Mesenchymal stem cell (in vitro differentiated cells and primary cell): ENCODE results near the gene BLID.

Experiments
- DNase-seq: peaks from one replicate; pipeline ENCODE4 v3.0.0-alpha.2; 2013
- H2AFZ ChIP-seq: one replicate; pipeline ENCODE4 v1.6.1; 2013; ENCODE audit warnings: low read depth, mild to moderate bottlenecking, control low read depth, inconsistent platforms, low read length, moderate library complexity
- H2AK5ac ChIP-seq: 2 replicates; pipeline ENCODE4 v1.6.1; 2013; ENCODE audit warnings: low read length, moderate library complexity, mild to moderate bottlenecking, inconsistent platforms; ENCODE audit not compliant: severe bottlenecking
- H2BK120ac ChIP-seq: one replicate; pipeline ENCODE4 v1.6.1; 2013; ENCODE audit warnings: low read depth, mild to moderate bottlenecking, inconsistent platforms, low read length, moderate library complexity
- H2BK12ac ChIP-seq, 2 experiments: one replicate each; pipeline ENCODE4 v1.6.1; 2013; ENCODE audit warnings: inconsistent platforms in 2 of 2, low read length in 2 of 2, mild to moderate bottlenecking in 2 of 2, moderate library complexity in 2 of 2, control low read depth in 1 of 2
- H2BK15ac ChIP-seq: one replicate; pipeline ENCODE4 v1.6.1; 2013; ENCODE audit warnings: mild to moderate bottlenecking, low read depth, inconsistent platforms; ENCODE audit not compliant: poor library complexity, severe bottlenecking
- H2BK5ac ChIP-seq: 2 replicates; pipeline ENCODE4 v1.6.1; 2013; ENCODE audit warnings: low read depth, mild to moderate bottlenecking, low read length, control low read depth, inconsistent platforms; ENCODE audit not compliant: poor library complexity, severe bottlenecking
- H3K14ac ChIP-seq, 2 experiments: one replicate each; pipeline ENCODE4 v1.6.1; 2013; ENCODE audit warnings: inconsistent platforms in 2 of 2, low read length in 2 of 2, control low read depth in 1 of 2, mild to moderate bottlenecking in 1 of 2, moderate library complexity in 1 of 2
- H3K18ac ChIP-seq, 2 experiments: one replicate each; pipeline ENCODE4 v1.6.1; 2013; ENCODE audit warnings: inconsistent platforms in 2 of 2, low read length in 2 of 2, control low read depth in 1 of 2, low read depth in 1 of 2, mild to moderate bottlenecking in 1 of 2
- H3K23ac ChIP-seq, 2 experiments: one replicate each; pipeline ENCODE4 v1.6.1; 2013; ENCODE audit warnings: inconsistent platforms in 2 of 2, low read length in 2 of 2, mild to moderate bottlenecking in 2 of 2, moderate library complexity in 2 of 2, control low read depth in 1 of 2
- H3K27ac ChIP-seq: 2 replicates; pipeline ENCODE4 v1.5.1; 2013; ENCODE audit warnings: mild to moderate bottlenecking, moderate library complexity, low read length, control low read depth, inconsistent platforms; ENCODE audit not compliant: poor library complexity, severe bottlenecking
- H3K27me3 ChIP-seq, 2 experiments: 2 replicates each; pipeline versions ENCODE4 v1.6.1 to v1.7.0; 2013; ENCODE audit warnings: low read length in 2 of 2, mild to moderate bottlenecking in 2 of 2, moderate library complexity in 2 of 2, control low read depth in 1 of 2, inconsistent platforms in 1 of 2; ENCODE audit not compliant: control insufficient read depth in 1 of 2, insufficient read depth in 1 of 2
- H3K36me3 ChIP-seq, 2 experiments: 2 replicates each; pipeline versions ENCODE4 v1.6.1 to v1.7.0; 2013; ENCODE audit warnings: low read length in 2 of 2, control low read depth in 1 of 2, inconsistent platforms in 1 of 2, low read depth in 1 of 2, mild to moderate bottlenecking in 1 of 2; ENCODE audit not compliant: insufficient read depth in 2 of 2, control insufficient read depth in 1 of 2
- H3K4ac ChIP-seq, 2 experiments: one replicate each; pipeline ENCODE4 v1.6.1; 2013; ENCODE audit warnings: inconsistent platforms in 2 of 2, low read length in 2 of 2, mild to moderate bottlenecking in 2 of 2, moderate library complexity in 2 of 2, control low read depth in 1 of 2, low read depth in 1 of 2
- H3K4me1 ChIP-seq: 2 replicates; pipeline ENCODE4 v1.6.1; 2013; ENCODE audit warnings: low read depth, low read length, control low read depth; ENCODE audit not compliant: control insufficient read depth, insufficient read depth
- H3K4me2 ChIP-seq: 2 replicates; pipeline ENCODE4 v1.6.1; 2013; ENCODE audit warnings: low read length, mild to moderate bottlenecking, inconsistent platforms; ENCODE audit not compliant: poor library complexity, severe bottlenecking
- H3K4me3 ChIP-seq, 2 experiments: 2 replicates each; pipeline versions ENCODE4 v1.5.1 to v1.7.0; 2013; ENCODE audit warnings: low read length in 2 of 2, mild to moderate bottlenecking in 2 of 2, control low read depth in 1 of 2, low read depth in 1 of 2; ENCODE audit not compliant: insufficient read depth in 1 of 2
- H3K79me1 ChIP-seq: replicated peaks from 2 replicates; pipeline ENCODE4 v1.6.1; 2013; ENCODE audit warnings: mild to moderate bottlenecking, control low read depth, low read length, inconsistent platforms; ENCODE audit not compliant: poor library complexity, severe bottlenecking
- H3K9ac ChIP-seq: 2 replicates; pipeline ENCODE4 v1.7.0; 2013; ENCODE audit warnings: mild to moderate bottlenecking, low read length, moderate library complexity
- H3K9me3 ChIP-seq: 2 replicates; pipeline ENCODE4 v1.7.0; 2013; ENCODE audit warnings: mild to moderate bottlenecking, low read length; ENCODE audit not compliant: control insufficient read depth
- H4K8ac ChIP-seq: one replicate; pipeline ENCODE4 v1.6.1; 2013; ENCODE audit warnings: inconsistent platforms, mild to moderate bottlenecking, low read length, moderate library complexity
- H4K91ac ChIP-seq: one replicate; pipeline ENCODE4 v1.6.1; 2013; ENCODE audit warnings: mild to moderate bottlenecking, low read length, inconsistent platforms
- WGBS: methylation state at CpG from one replicate; pipeline ENCODE4 v1.1.7; 2013; ENCODE audit warnings: mixed read lengths; 5-methylcytosine and 5-hydroxymethylcytosine counted together

BLID gene

GRCh38 chr11:122103321-122103720 is 12.7 kb downstream of the BLID start:
- Histone ChIP-seq H4K8ac (no peak overlapping the region), H3K36me3 (peaks cover 0 to 57% of the 10 kb centered on the region in 2 experiments), H3K4me1 (peaks cover 2% of the 10 kb centered on the region), H4K91ac (no peak overlapping the region), H2AK5ac (no peak overlapping the region), H2BK12ac (no peak overlapping the region), H2AFZ (no peak overlapping the region), H3K4ac (no peak overlapping the region), H2BK15ac (no peak overlapping the region), H3K27me3 (no peaks in the 10 kb centered on the region), H3K79me1 (peaks cover 5% of the 10 kb centered on the region), H3K9me3 (no peaks in the 10 kb centered on the region), H3K14ac (no peak overlapping the region), H3K9ac (peak overlapping the region; percentile 100), H3K23ac (no peak overlapping the region), H3K18ac (no peak overlapping the region), H2BK5ac (no peak overlapping the region), H3K4me3 (peak overlapping the region in 1 of 2 experiments; percentile 97), H3K27ac (peak overlapping the region; percentile 3), H3K4me2 (no peak overlapping the region), H2BK120ac (no peak overlapping the region)
- 84% methylated on average over 4 of the region's 6 CpGs for WGBS
- DNase-seq, result no peak

- H3K9me3 ChIP-seq, result no peaks in the 10 kb centered on the region
- H3K14ac ChIP-seq, result no peak overlapping the region
- H3K4me3 ChIP-seq, result peak overlapping the region in 1 of 2 experiments; percentile 97
- no peak overlapping the region for H2BK5ac ChIP-seq
- H2AK5ac ChIP-seq, result no peak overlapping the region
- WGBS, result 82% methylated on average over 2 of the region's 4 CpGs
- H3K4ac ChIP-seq, result peak overlapping the region in 1 of 2 experiments; percentile 44
- H4K91ac ChIP-seq, result no peak overlapping the region
- H2BK15ac ChIP-seq, result no peak overlapping the region
- no peak overlapping the region for H2AFZ ChIP-seq
- no peak overlapping the region for H3K18ac ChIP-seq
- H4K8ac ChIP-seq, result no peak overlapping the region
- H3K9ac ChIP-seq, result peak overlapping the region; percentile 100
- peaks cover 2% of the 10 kb centered on the region for H3K4me1 ChIP-seq
- peak overlapping the region; percentile 92 for H3K27ac ChIP-seq
- peak overlapping the region; percentile 84 for H3K4me2 ChIP-seq
- no peak for DNase-seq
- no peak overlapping the region for H3K23ac ChIP-seq
- no peak overlapping the region for H2BK120ac ChIP-seq
- H2BK12ac ChIP-seq, result no peak overlapping the region
- H3K36me3 ChIP-seq, result peaks cover 0 to 60% of the 10 kb centered on the region in 2 experiments
- no peaks in the 10 kb centered on the region for H3K27me3 ChIP-seq
- peaks cover 3% of the 10 kb centered on the region for H3K79me1 ChIP-seq
These were observed 13.6 kb downstream of the BLID start for GRCh38 chr11:122102426-122102825.

- Histone ChIP-seq H2BK12ac (peak overlapping the region in 1 of 2 experiments; percentile 19), H3K27me3 (no peaks in the 10 kb centered on the region), H3K4me3 (peak overlapping the region in 1 of 2 experiments; percentile 97), H2BK15ac (peak overlapping the region; percentile 54), H3K9me3 (no peaks in the 10 kb centered on the region), H2BK120ac (peak overlapping the region; percentile 50), H2BK5ac (peak overlapping the region; percentile 76), H3K4me1 (peaks cover 2% of the 10 kb centered on the region), H4K91ac (no peak overlapping the region), H3K18ac (peak overlapping the region; percentile 5 to 72), H3K14ac (no peak overlapping the region), H4K8ac (peak overlapping the region; percentile 61), H3K23ac (no peak overlapping the region), H3K4ac (peak overlapping the region in 1 of 2 experiments; percentile 44), H3K4me2 (peak overlapping the region; percentile 84), H2AK5ac (no peak overlapping the region), H3K79me1 (peaks cover 3% of the 10 kb centered on the region), H3K9ac (peak overlapping the region; percentile 100), H2AFZ (no peak overlapping the region), H3K27ac (peak overlapping the region; percentile 92), H3K36me3 (peaks cover 0 to 56% of the 10 kb centered on the region in 2 experiments)
- 3% methylated on average over 13 of the region's 13 CpGs for WGBS
- DNase-seq, result peak; percentile 89
These were observed 14.3 kb downstream of the BLID start for GRCh38 chr11:122101625-122102291.

GRCh38 chr11:122100756-122101080 is 15.3 kb downstream of the BLID start:
- WGBS, result 13% methylated on average over 4 of the region's 11 CpGs
- H2AK5ac ChIP-seq, result peak overlapping the region; percentile 76
- H2BK12ac ChIP-seq, result peak overlapping the region in 1 of 2 experiments; percentile 15
- H3K9ac ChIP-seq, result peak overlapping the region; percentile 100
- no peak overlapping the region for H2BK5ac ChIP-seq
- H3K4me3 ChIP-seq, result peak overlapping the region; percentile 36 to 97
- no peak overlapping the region for H3K14ac ChIP-seq
- H2BK15ac ChIP-seq, result peak overlapping the region; percentile 57
- peaks cover 0 to 54% of the 10 kb centered on the region in 2 experiments for H3K36me3 ChIP-seq
- H2AFZ ChIP-seq, result no peak overlapping the region
- no peaks in the 10 kb centered on the region for H3K9me3 ChIP-seq
- peak overlapping the region; percentile 60 to 80 for H3K4ac ChIP-seq
- H3K23ac ChIP-seq, result no peak overlapping the region
- peak overlapping the region; percentile 80 to 86 for H3K18ac ChIP-seq
- H3K79me1 ChIP-seq, result peaks cover 3% of the 10 kb centered on the region
- peak overlapping the region; percentile 84 for H3K4me2 ChIP-seq
- H4K8ac ChIP-seq, result peak overlapping the region; percentile 77
- peak overlapping the region; percentile 84 for H4K91ac ChIP-seq
- H2BK120ac ChIP-seq, result peak overlapping the region; percentile 86
- no peaks in the 10 kb centered on the region for H3K27me3 ChIP-seq
- DNase-seq, result peak; percentile 67
- peak overlapping the region; percentile 92 for H3K27ac ChIP-seq
- peaks cover 2% of the 10 kb centered on the region for H3K4me1 ChIP-seq
